ENCODE results near the gene SEC16A. TPM values are rescaled to one million over a fixed set of nuclear protein-coding genes. Genes with fewer than 3 reads are reported as not detected.
"Not testable (repeated sequence)": the region's sequence is repeated elsewhere in the genome, so short reads cannot be mapped to it uniquely, and the experiment has no call there.

SEC16A gene
- total RNA-seq, 1 donor from 2014 or later: 89.9 TPM

GRCh38 chr9:136412962-136413361 lies 69.9 kb downstream of the SEC16A start:
- Mint-ChIP-seq H3K4me3 (no peak overlapping the region), H3K27me3 (ENCODE audit: low read depth) (no peaks in the 10 kb centered on the region), H3K4me1 (peaks cover 28% of the 10 kb centered on the region), H3K36me3 (peaks cover 27% of the 10 kb centered on the region), H3K27ac (no peak overlapping the region), H3K9me3 (no peaks in the 10 kb centered on the region)
- TF ChIP-seq, protein P1, sequence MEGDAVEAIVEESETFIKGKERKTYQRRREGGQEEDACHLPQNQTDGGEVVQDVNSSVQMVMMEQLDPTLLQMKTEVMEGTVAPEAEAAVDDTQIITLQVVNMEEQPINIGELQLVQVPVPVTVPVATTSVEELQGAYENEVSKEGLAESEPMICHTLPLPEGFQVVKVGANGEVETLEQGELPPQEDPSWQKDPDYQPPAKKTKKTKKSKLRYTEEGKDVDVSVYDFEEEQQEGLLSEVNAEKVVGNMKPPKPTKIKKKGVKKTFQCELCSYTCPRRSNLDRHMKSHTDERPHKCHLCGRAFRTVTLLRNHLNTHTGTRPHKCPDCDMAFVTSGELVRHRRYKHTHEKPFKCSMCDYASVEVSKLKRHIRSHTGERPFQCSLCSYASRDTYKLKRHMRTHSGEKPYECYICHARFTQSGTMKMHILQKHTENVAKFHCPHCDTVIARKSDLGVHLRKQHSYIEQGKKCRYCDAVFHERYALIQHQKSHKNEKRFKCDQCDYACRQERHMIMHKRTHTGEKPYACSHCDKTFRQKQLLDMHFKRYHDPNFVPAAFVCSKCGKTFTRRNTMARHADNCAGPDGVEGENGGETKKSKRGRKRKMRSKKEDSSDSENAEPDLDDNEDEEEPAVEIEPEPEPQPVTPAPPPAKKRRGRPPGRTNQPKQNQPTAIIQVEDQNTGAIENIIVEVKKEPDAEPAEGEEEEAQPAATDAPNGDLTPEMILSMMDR (IDR thresholded peaks at IDR 0.05; ENCODE audit: unreplicated experiment): no peak
- no peak for DNase-seq (ENCODE audit: low spot score in 2 of 2, unreplicated experiment in 2 of 2)

GRCh38 chr9:136411378-136411777 lies 71.5 kb downstream of the SEC16A start:
- peaks cover 29% of the 10 kb centered on the region for H3K36me3 Mint-ChIP-seq
- peak overlapping the region; percentile 96 for H3K27ac Mint-ChIP-seq
- peaks cover 30% of the 10 kb centered on the region for H3K4me1 Mint-ChIP-seq
- peak overlapping the region; percentile 90 for H3K4me3 Mint-ChIP-seq
- TF ChIP-seq, protein P1 (IDR thresholded peaks at IDR 0.05; ENCODE audit: unreplicated experiment): no peak
- H3K27me3 Mint-ChIP-seq (ENCODE audit: low read depth): no peaks in the 10 kb centered on the region
- no peaks in the 10 kb centered on the region for H3K9me3 Mint-ChIP-seq
- DNase-seq (ENCODE audit: low spot score in 2 of 2, unreplicated experiment in 2 of 2): no peak

GRCh38 chr9:136410500-136411287 lies 72.1 kb downstream of the SEC16A start, which contains the start of the genes ENTR1 and PMPCA:
Gene ENTR1, minus strand, starts transcription at chr9:136410614. Its CDS starts 217 bp downstream, at chr9:136410397.
Gene PMPCA, plus strand, starts transcription at chr9:136410658. Its CDS starts 11 bp downstream, at chr9:136410669.
- Mint-ChIP-seq H3K27me3 (ENCODE audit: low read depth) (no peaks in the 10 kb centered on the region), H3K4me1 (peaks cover 30% of the 10 kb centered on the region), H3K27ac (peak within 1 kb of the TSS; percentile 97), H3K4me3 (peak within 1 kb of the TSS; percentile 90), H3K9me3 (no peaks in the 10 kb centered on the region), H3K36me3 (peaks cover 27% of the 10 kb centered on the region)
- TF ChIP-seq, protein P1 (IDR thresholded peaks at IDR 0.05; ENCODE audit: unreplicated experiment): no peak
- DNase-seq (ENCODE audit: low spot score in 2 of 2, unreplicated experiment in 2 of 2): peak; percentile 84 to 96

DNA sequence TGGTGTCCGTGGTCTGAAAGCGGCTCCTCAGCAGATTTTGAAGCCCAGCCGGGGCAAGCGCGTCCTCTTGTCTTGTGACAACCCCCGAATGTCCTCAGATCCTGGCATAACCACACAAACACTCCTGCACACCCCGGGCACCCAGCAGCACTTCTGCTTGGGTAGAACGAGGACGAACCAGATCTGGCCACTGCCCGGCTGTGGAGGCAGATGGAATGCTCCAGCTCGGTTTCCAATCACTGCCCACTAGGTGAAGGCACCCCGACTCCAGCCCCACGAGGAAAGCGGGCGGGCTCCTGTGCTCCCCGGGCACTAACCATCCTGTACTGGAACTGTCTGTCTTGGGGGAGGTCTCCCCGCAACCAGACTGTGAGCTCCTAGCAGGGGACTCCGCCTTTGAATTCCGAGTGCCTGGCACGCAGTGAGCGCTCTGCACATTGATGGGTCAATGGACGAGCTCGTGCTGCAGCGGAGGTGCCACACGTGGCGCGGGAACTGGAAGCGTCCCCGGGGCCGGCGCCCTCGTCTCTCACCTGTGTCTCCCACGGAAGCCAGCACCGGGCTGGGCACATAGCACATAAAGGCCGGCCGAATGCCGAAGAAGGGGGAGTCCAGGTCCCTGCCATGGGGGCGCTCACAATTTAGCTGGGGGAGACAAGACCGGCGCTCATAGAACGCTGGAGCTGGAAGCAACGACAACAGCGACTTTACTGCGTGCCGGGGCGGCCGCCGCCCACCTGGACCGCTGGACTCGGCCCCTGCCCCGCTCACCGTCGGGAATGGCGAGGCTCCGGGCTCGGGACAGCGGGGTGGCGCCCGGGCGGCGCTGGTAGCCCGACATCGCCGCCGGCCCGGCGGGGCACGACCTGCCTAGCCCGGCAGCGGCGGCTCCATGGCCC lies 73.0 kb downstream of the SEC16A start:
- Mint-ChIP-seq H3K36me3 (peaks cover 34% of the 10 kb centered on the region), H3K9me3 (no peaks in the 10 kb centered on the region), H3K4me1 (peaks cover 30% of the 10 kb centered on the region), H3K4me3 (peak overlapping the region; percentile 87), H3K27ac (peak overlapping the region; percentile 97), H3K27me3 (ENCODE audit: low read depth) (no peaks in the 10 kb centered on the region)
- TF ChIP-seq, protein P1 (IDR thresholded peaks at IDR 0.05; ENCODE audit: unreplicated experiment): no peak
- peak in 1 of 2 experiments; percentile 55 for DNase-seq (ENCODE audit: low spot score in 2 of 2, unreplicated experiment in 2 of 2)

DNA sequence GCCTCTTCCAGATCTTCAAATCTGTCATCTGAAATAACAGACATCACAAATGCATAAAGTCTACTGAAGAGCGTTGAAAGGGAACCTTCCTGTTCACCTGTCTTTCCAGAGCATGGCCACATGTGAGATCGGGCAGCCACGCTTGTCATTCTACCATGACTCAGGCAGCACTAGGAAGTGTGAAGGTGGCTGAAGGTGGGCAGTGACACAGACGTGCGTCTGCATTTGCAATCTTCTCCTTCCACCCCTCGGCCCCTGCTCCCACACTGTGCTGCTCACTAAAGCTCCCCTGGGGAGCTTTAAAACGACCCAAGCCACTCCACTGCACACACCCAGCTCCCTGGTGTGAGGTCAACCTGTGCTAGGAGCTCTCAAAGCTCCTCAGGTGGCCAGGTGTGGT lies 74.9 kb downstream of the SEC16A start:
- H3K9me3 Mint-ChIP-seq: no peaks in the 10 kb centered on the region
- H3K36me3 Mint-ChIP-seq: peaks cover 29% of the 10 kb centered on the region
- no peak for DNase-seq (ENCODE audit: low spot score in 2 of 2, unreplicated experiment in 2 of 2)
- no peaks in the 10 kb centered on the region for H3K27me3 Mint-ChIP-seq (ENCODE audit: low read depth)
- no peak overlapping the region for H3K4me3 Mint-ChIP-seq
- peaks cover 30% of the 10 kb centered on the region for H3K4me1 Mint-ChIP-seq
- H3K27ac Mint-ChIP-seq: no peak overlapping the region
- TF ChIP-seq, protein P1 (IDR thresholded peaks at IDR 0.05; ENCODE audit: unreplicated experiment): no peak

DNA sequence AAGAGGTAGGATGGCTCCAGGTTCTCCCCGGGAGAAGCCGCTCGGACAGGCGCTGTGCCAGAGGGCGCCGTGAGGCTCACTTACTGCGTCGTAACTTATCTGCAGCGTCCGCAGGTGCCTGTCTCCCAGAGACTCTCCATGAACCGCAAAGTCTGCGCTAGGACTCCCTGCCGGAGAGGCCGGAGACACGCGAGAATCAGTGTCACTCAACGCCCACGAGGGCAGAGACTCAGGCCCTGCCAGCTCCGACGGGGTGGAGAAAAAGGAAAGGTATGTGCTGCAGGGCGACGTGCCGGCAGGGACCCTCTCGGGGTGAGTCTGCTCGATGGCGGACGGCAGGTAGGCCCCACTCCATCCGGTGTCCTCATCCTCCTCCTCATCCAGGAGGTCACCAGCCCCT lies 75.8 kb downstream of the SEC16A start:
- H3K27ac Mint-ChIP-seq; H3K4me3 Mint-ChIP-seq; H3K9me3 Mint-ChIP-seq; DNase-seq (ENCODE audit: low spot score in 2 of 2, unreplicated experiment in 2 of 2); H3K27me3 Mint-ChIP-seq (ENCODE audit: low read depth): not testable (repeated sequence)
- H3K4me1 Mint-ChIP-seq: peaks cover 28% of the 10 kb centered on the region
- peaks cover 31% of the 10 kb centered on the region for H3K36me3 Mint-ChIP-seq

DNA sequence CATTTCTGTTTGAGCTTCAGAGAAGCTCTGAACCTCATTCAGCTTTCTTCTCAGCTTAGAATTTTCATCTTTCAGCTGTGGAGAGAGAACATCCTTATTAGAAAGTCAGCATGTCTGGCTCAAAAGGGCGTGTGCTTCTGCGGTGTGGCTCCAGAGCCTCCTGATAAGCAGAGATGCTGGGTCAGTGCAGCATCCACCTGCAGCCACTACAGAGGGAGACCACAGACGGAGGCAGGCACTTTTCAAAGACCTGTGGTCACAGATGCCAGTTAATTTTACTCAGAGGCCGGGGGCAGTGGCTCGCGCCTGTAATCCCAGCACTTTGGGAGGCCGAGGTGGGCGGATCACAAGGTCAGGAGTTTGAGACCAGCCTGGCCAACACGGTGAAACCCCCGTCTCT lies 76.9 kb downstream of the SEC16A start:
- peaks cover 16% of the 10 kb centered on the region for H3K4me1 Mint-ChIP-seq
- not testable (repeated sequence) for DNase-seq (ENCODE audit: low spot score in 2 of 2, unreplicated experiment in 2 of 2); H3K27ac Mint-ChIP-seq; H3K27me3 Mint-ChIP-seq (ENCODE audit: low read depth); H3K9me3 Mint-ChIP-seq; H3K4me3 Mint-ChIP-seq
- peaks cover 31% of the 10 kb centered on the region for H3K36me3 Mint-ChIP-seq

Measured in mesothelial cell of epicardium (in vitro differentiated cells).